AG09319 (cell line): Measurements from ENCODE around the gene WDR27.

Experiments
- DNase-seq: peaks from one replicate; pipeline ENCODE4 v3.0.0-alpha.2; 2010; ENCODE audit warnings: low read depth; ENCODE audit errors: extremely low read depth
- CTCF ChIP-seq: IDR thresholded peaks from 2 replicates; pipeline ENCODE4 v1.5.1; 2011; ENCODE audit warnings: low read depth, mild to moderate bottlenecking, inconsistent platforms, low read length, moderate library complexity

Gene WDR27

GRCh38 chr6:169701954-169702839 lies at the start of gene WDR27, which contains the start of gene C6orf120:
WDR27 (minus strand) TSS chr6:169702029; CDS start chr6:169689005, 13,024 bp downstream.
C6orf120 (plus strand) TSS chr6:169702126; CDS start chr6:169702460, 334 bp downstream.
- no peak for TF ChIP-seq CTCF
- DNase-seq = peak; percentile 87

GRCh38 chr6:169746556-169746955 lies 44.7 kb upstream of the WDR27 start:
- DNase-seq = no peak
- no peak for TF ChIP-seq CTCF

GRCh38 chr6:169745405-169745804 lies 43.6 kb upstream of the WDR27 start:
- no peak for TF ChIP-seq CTCF
- no peak for DNase-seq

- no peak for TF ChIP-seq CTCF
- DNase-seq = no peak
Observed at GRCh38 chr6:169741344-169741743, 39.5 kb upstream of the WDR27 start.

GRCh38 chr6:169738976-169739529 lies 37.2 kb upstream of the WDR27 start:
- no peak for TF ChIP-seq CTCF
- no peak for DNase-seq

GRCh38 chr6:169738204-169738975 lies 36.6 kb upstream of the WDR27 start:
- TF ChIP-seq CTCF = no peak; the same call in 1 of the 2 replicates
- DNase-seq = no peak
